Measurements from ENCODE around the gene AGT. TPM values are rescaled to one million over a fixed set of nuclear protein-coding genes. Genes with fewer than 3 reads are reported as not detected.
"Not testable (repeated sequence)": the region's sequence is repeated elsewhere in the genome, so short reads cannot be mapped to it uniquely, and the experiment has no call there.

The AGT gene
- total RNA-seq, 1 donor from 2014 or later: 74.5 TPM

GRCh38 chr1:230699716-230700115 lies 14.2 kb downstream of the AGT start:
- ATAC-seq (no peak), DNase-seq (ENCODE audit: missing footprints) (no peak)
- intact Hi-C loops (cut with DNase I): no loop called here

GRCh38 chr1:230698964-230699363 lies 15.0 kb downstream of the AGT start:
- ATAC-seq; intact Hi-C loops (cut with DNase I); DNase-seq (ENCODE audit: missing footprints): not testable (repeated sequence)

DNA sequence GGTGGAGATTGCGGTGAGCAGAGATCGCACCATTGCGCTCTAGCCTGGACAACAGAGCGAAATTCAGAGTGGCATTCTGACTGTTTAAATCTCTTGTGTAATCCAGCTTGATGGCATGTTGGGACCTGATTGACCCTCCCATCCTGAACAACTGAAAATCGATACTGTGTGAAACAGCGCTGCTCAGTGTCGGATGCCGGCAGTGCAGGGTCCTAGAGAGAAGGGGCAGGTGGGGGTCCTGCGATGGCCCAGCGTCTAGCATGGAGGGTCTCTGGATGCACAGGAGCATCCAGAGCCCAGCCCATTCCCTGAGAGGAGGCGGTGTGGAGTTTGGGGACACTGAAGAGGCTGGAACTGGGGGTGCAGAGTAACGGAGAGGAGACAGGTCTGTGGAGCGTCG lies 15.8 kb downstream of the AGT start:
- ATAC-seq: no peak
- no peak for DNase-seq (ENCODE audit: missing footprints)
- intact Hi-C loops (cut with DNase I): no loop called here

- intact Hi-C loops (cut with DNase I): no loop called here
- no peak for ATAC-seq
Observed at GRCh38 chr1:230696722-230697437, 17.0 kb downstream of the AGT start.

GRCh38 chr1:230696218-230696617 lies 17.7 kb downstream of the AGT start:
- DNase-seq (ENCODE audit: missing footprints): no peak
- intact Hi-C loops (cut with DNase I): no loop called here
- no peak for ATAC-seq

More at GRCh38 chr1:230696722-230697437, 17.0 kb downstream of the AGT start:
- DNase-seq (ENCODE audit: missing footprints): no peak

DNA sequence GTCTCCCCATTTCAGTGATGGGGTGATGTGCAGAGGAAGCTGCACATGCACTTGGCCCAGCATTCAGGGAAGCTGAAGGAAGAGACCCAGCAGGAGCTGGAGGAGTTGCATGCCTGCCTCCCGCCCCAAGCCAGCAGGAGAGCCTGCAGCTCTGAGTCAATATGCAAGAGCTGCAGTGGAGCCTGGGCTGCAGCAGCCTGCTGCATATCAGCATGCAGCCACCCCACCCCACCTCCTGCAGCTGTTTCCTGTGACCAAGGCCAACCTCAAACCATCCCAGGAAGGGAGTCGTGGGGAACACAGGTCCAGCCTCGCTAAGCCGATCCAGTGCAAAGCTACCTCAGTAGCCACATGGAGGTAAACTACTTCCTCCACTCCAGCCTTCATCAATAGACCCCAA lies 18.9 kb downstream of the AGT start:
- DNase-seq (ENCODE audit: missing footprints): no peak
- no peak for ATAC-seq
- intact Hi-C loops (cut with DNase I): no loop called here

DNA sequence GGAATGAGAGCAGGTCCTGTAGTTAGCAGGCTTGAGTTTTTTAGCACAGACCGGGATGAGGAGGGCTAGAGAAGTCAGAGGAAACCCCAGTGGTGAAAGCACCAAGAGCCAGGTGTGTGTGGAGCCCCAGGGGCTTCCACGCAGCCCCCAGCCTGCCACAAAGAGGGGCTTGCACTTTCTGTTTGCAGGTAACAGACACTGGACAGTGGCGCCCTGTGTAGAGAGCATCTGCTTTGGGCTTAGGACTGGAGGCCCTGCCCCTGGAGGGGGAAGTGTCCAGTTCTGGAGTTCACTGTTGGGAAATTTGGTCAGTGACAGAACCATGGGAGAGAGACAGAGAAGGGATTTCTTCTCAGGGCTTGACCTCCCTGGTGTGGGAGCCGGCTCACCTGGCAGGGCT lies 19.5 kb downstream of the AGT start:
- intact Hi-C loops (cut with DNase I): no loop called here

GRCh38 chr1:230693777-230694176 lies 20.1 kb downstream of the AGT start:
- intact Hi-C loops (cut with DNase I): no loop called here
- no peak for DNase-seq (ENCODE audit: missing footprints)
- no peak for ATAC-seq

More for the DNA sequence above, 19.5 kb downstream of the AGT start:
- ATAC-seq (no peak), DNase-seq (ENCODE audit: missing footprints) (no peak)

DNA sequence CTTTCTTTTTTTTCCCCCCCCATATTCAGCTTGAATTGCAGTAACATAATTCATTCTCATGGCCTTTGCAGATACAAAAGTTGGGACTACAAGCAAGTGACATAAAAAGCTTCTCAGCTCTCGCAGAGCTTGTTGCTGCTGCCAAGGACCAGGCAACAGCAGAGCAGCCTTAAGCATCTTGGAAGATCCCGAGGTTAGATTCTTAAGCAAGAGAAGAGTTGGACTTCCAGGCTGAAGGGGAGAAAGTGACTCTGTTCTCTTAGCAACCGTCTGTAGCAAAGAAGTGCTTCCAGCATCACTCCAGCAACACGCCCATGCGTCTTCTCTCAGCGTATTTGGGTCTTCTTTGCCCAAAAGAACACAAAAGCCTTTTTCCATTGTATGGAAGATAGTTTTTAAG lies 20.7 kb downstream of the AGT start:
- ATAC-seq: no peak
- DNase-seq (ENCODE audit: missing footprints): no peak
- intact Hi-C loops (cut with DNase I): no loop called here

DNA sequence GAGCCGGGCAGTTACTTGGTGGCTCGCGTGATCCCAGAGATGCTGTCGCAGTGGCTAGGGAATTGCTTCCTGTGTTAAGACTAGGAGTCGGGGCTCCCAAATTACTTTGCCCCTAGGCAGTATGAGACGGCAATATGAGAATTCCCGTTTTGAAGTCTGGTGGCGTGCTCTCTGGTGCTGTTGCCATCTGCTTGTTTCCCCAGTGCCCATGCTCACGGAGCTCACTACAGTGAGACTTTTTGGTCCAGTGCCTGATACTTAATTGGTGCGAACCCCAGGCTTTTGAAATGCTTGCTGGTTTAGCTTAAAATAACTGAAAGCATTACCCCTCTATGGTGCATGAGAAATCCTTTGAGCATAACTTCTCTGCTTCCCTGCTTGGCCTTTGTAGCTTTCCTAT lies 22.3 kb downstream of the AGT start:
- ATAC-seq: no peak
- no peak for DNase-seq (ENCODE audit: missing footprints)
- intact Hi-C loops (cut with DNase I): no loop called here

- no peak for ATAC-seq
- DNase-seq (ENCODE audit: missing footprints): no peak
- intact Hi-C loops (cut with DNase I): no loop called here
Observed at GRCh38 chr1:230690101-230690500, 23.8 kb downstream of the AGT start.

GRCh38 chr1:230686747-230687146 lies 27.2 kb downstream of the AGT start:
- intact Hi-C loops (cut with DNase I): no loop called here
- no peak for ATAC-seq
- DNase-seq (ENCODE audit: missing footprints): no peak

GRCh38 chr1:230684998-230685397 lies 28.9 kb downstream of the AGT start:
- no peak for ATAC-seq
- intact Hi-C loops (cut with DNase I): no loop called here
- DNase-seq (ENCODE audit: missing footprints): no peak

DNA sequence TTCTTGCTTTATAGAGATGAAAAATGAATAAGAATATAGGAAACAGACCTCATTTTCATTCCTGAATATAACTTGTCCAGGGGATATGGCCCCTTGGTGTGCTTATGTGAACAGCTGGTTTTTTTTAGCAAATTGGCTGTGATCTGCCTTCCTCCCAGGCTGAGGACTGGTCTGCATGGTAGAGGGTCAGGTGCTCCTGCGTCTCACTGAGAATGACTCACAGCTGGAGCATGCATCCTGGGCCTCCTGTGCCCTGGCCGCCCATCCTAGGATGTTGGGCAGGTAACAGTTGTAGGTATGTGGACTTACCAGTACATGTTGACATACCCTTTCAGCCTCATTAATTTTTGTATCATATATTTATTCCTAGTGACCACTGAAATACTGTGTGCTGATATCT lies 29.8 kb downstream of the AGT start:
- DNase-seq (ENCODE audit: missing footprints) (no peak), ATAC-seq (no peak)
- intact Hi-C loops (cut with DNase I): no loop called here

DNA sequence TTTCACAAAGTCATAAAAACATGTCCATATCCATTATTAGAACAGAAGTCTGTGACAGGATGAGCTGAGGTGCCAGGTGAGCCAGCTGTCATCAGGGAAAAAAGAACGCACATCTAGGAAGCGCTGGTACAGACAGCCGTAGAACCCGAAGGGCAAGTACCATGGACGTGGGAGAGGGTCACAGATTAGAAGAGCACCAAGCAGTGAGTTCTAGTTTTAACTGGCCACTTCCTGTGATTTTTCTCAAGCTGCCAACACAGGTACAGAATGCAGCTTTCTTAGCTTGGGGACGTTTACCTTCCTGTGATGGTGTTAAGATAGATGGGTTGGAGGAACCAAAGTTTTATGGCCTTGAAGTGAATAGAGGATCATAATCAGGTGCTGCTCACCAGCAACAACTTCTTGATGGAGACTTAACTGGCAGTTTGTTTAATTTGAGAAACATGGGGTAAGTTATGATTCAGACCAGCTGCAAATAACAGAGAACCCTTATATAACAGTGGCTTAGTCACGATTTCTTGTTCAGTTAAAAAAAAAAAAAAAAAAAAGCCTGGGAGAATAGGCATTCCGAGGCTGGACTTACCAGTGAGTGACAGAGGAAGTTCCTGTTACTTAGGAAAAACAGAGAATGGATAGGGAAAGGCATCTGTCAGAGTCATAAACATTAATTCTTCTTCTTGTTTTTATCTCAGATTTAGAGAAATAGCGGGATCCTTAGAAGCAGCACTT lies 30.9 kb downstream of the AGT start:
- no peak for DNase-seq (ENCODE audit: missing footprints)
- intact Hi-C loops (cut with DNase I): loop anchor here (1.0 kb wide), 1 partner anchor 90 kb away; no protein-coding TSS in a partner anchor
- ATAC-seq: no peak

DNA sequence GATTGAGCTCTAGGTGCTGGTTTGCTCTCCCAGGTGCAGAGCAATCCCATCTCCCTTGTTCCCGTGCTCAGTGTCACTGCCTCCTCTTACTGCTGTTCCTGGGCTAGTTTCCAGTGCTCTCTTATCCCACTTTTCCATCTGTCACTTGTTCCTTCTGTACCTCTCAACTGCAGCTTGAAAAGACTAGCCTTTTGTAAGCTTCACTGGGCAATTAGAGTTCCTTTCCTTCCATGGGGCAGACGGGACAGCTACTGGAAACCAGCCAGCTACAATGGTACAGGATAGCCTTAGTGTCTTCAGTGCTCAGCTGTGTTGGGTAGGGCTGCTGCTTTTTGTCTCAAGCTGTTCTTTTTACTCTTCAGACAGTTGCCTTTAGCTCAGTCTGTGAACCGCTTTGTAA lies 31.6 kb downstream of the AGT start:
- DNase-seq (ENCODE audit: missing footprints) (no peak), ATAC-seq (peak; percentile 77)
- intact Hi-C loops (cut with DNase I): loop anchor here (1.0 kb wide), 1 partner anchor 91 kb away; no protein-coding TSS in a partner anchor

DNA sequence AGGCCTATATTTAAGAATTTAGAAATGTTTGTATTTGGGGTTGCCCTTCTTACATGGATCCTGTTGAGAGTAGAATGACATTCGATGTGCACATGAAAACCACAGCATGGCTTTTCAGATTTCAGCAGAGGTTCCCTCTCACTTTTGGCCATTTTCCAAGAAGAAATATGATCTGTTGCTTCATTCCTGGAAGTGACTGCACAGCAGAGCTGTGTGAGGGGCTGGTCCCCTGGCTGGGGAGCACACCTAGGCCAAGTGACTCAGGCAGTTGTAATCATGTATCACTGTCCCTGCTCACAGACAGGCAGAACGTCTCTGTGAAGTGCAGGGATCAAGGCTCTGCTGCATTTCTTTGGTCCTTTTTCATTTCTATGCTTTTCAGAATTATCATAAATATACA lies 32.3 kb downstream of the AGT start:
- peak; percentile 67 for ATAC-seq
- intact Hi-C loops (cut with DNase I): no loop called here

GRCh38 chr1:230680300-230681025 lies 33.5 kb downstream of the AGT start:
- DNase-seq (ENCODE audit: missing footprints): no peak
- ATAC-seq: no peak
- intact Hi-C loops (cut with DNase I): no loop called here

More for the DNA sequence above, 32.3 kb downstream of the AGT start:
- DNase-seq (ENCODE audit: missing footprints): no peak

DNA sequence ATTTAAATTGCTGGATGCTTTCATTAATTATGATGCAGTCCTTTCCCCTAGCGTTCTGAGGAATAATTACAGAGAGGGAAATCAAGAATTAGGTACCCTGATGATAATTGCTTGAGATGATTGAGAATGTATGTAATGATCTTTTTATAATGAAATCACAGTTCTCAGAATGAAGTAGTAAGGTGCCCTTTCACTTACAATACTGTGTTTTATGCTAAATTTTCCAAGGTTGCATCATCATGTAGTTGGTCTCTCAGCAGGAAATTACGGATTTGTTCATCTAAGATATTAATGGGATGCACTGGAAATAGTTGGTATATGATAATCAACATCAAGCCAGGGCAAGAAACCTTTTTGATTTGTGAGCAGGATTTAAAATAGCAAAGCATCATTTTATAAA lies 34.1 kb downstream of the AGT start:
- ATAC-seq (no peak), DNase-seq (ENCODE audit: missing footprints) (no peak)
- intact Hi-C loops (cut with DNase I): no loop called here

DNA sequence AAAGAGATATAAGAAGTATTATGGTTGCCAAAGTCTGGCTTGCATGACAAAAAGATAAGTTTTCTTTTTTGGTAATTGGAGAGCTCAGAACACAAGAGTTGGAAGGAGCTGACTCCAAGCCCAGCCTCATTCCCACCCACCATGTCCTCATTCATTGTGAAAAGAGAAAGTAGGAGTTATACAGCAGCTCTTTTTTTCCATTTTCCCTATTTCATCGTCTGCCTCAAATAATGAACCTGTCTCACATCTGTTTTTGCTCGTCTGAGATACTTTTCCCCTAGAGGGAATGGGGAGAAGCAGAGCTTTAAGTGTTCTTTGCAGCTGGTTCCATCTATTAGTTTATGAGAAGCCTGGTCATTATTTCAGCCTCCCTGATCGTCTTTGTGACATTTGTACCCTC lies 34.7 kb downstream of the AGT start:
- DNase-seq (ENCODE audit: missing footprints) (no peak), ATAC-seq (no peak)
- intact Hi-C loops (cut with DNase I): no loop called here

Measured in Right ventricle myocardium inferior (tissue), 1 donor.